A549 (cell line): ENCODE results near the gene COX5A. TPM values are rescaled to one million over a fixed set of nuclear protein-coding genes. Genes with fewer than 3 reads are reported as not detected.

ENCODE experiments used
- ATAC-seq, 2 experiments: fragments of 200-7000 bp in 1 of 2; fragments of >200 bp in 1 of 2; cut with Nextera tagmentation in 1 of 2; cut with Tn5 transposase in 1 of 2; 3 replicates each; pipeline versions ENCODE4 v1.8.0 to v1.9.1; 2018 to 2020; ENCODE audit warnings: mild to moderate bottlenecking in 1 of 2, moderate library complexity in 1 of 2
- CTCF ChIA-PET: fragments of 300-600 bp; sonication (Branson Sonifier 250); formaldehyde crosslinking; extraction: SDS; loops from one replicate; lab custom pipeline; 2021; ENCODE audit warnings: antibody characterized with exemption, inconsistent platforms; lab: Yijun Ruan, JAX
- POLR2A ChIA-PET: fragments of 350-600 bp; formaldehyde crosslinking; extraction: SDS; loops from one replicate; lab custom pipeline; 2021; ENCODE audit warnings: antibody characterized with exemption, inconsistent platforms; lab: Yijun Ruan, JAX
- DNase-seq, 2 experiments: peaks; one replicate each; pipeline versions ENCODE4 v3.0.0 to v3.0.0-alpha.2; 2011 to 2016; ENCODE audit warnings: low read depth in 1 of 2, low spot score in 1 of 2
- FAIRE-seq: peaks from 2 replicates; lab custom pipeline; 2011; peaks lifted over from hg19 to GRCh38; lab: Jason Lieb, UNC
- H3K27ac ChIP-seq, 2 experiments: fragments of >200 bp; sonication (Bioruptor Twin); formaldehyde crosslinking; 3 replicates each; pipeline ENCODE4 v1.5.1; 2016 to 2017
- H3K4me1 ChIP-seq: fragments of >200 bp; sonication (Bioruptor Twin); formaldehyde crosslinking; 3 replicates; pipeline ENCODE4 v1.6.1; 2016
- H3K4me2 ChIP-seq: fragments of >200 bp; sonication (Bioruptor Twin); formaldehyde crosslinking; 3 replicates; pipeline ENCODE4 v1.6.1; 2016
- H3K4me3 ChIP-seq: fragments of >200 bp; sonication (Bioruptor Twin); formaldehyde crosslinking; 3 replicates; pipeline ENCODE4 v1.5.1; 2016
- H3K9me3 ChIP-seq: fragments of >200 bp; sonication (Bioruptor Twin); formaldehyde crosslinking; 3 replicates; pipeline ENCODE4 v1.6.1; 2016
- BCL3 ChIP-seq: fragments of >200 bp; sonication (Bioruptor Twin); formaldehyde crosslinking; IDR thresholded peaks from 3 replicates; pipeline ENCODE4 v1.6.1; 2016
- BHLHE40 ChIP-seq: IDR thresholded peaks from 2 replicates; pipeline ENCODE4 v1.6.1; 2012; ENCODE audit warnings: low read depth, low read length, inconsistent platforms
- CEBPB ChIP-seq, 2 experiments: fragments of >200 bp in 1 of 2; sonication (Bioruptor Twin) in 1 of 2; formaldehyde crosslinking in 1 of 2; IDR thresholded peaks; 2 replicates each; pipeline ENCODE4 v1.6.1; 2012 to 2016
- CHD4 ChIP-seq: fragments of 200-600 bp; sonication (generic); IDR thresholded peaks from 2 replicates; pipeline ENCODE4 v1.6.1; 2016; ENCODE audit warnings: antibody characterized with exemption, mild to moderate bottlenecking, borderline replicate concordance
- E2F6 ChIP-seq: IDR thresholded peaks from 2 replicates; pipeline ENCODE4 v1.6.1; 2012; ENCODE audit warnings: low read depth, borderline replicate concordance
- EHMT2 ChIP-seq: fragments of 200-600 bp; sonication (generic); IDR thresholded peaks from 2 replicates; pipeline ENCODE4 v1.6.1; 2016; ENCODE audit warnings: antibody characterized with exemption, low read depth, mild to moderate bottlenecking, moderate library complexity
- ESRRA ChIP-seq: fragments of 150-350 bp; IDR thresholded peaks from 2 replicates; pipeline ENCODE4 v1.6.1; 2014; ENCODE audit warnings: mild to moderate bottlenecking, low read length, borderline replicate concordance
- FOSL2 ChIP-seq, 2 experiments: fragments of 450-650 bp in 1 of 2; fragments of >200 bp in 1 of 2; sonication (Bioruptor Twin) in 1 of 2; formaldehyde crosslinking; IDR thresholded peaks; 2 replicates each; pipeline versions ENCODE4 v1.5.0 to v1.6.1; 2016 to 2020; ENCODE audit warnings: mild to moderate bottlenecking in 1 of 2, moderate library complexity in 1 of 2
- FOXS1 ChIP-seq: fragments of 250-450 bp; sonication (Bioruptor Pico); IDR thresholded peaks from 2 replicates; pipeline ENCODE4 v1.5.0; 2020; ENCODE audit warnings: mild to moderate bottlenecking, moderate library complexity
- GATA3 ChIP-seq: IDR thresholded peaks from 2 replicates; pipeline ENCODE4 v1.6.1; 2012; ENCODE audit warnings: borderline replicate concordance
- HOXB13 ChIP-seq: fragments of 250-450 bp; sonication (Bioruptor Pico); IDR thresholded peaks from 2 replicates; pipeline ENCODE4 v1.5.0; 2020; ENCODE audit warnings: low read depth, mild to moderate bottlenecking, moderate library complexity
- HOXB5 ChIP-seq: fragments of 250-450 bp; sonication (Bioruptor Pico); IDR thresholded peaks from 2 replicates; pipeline ENCODE4 v1.5.0; 2020; ENCODE audit warnings: mild to moderate bottlenecking, moderate library complexity
- JUN ChIP-seq, 2 experiments: fragments of >200 bp; sonication (Bioruptor Twin); formaldehyde crosslinking; IDR thresholded peaks; 2 replicates in 1 of 2; 3 replicates in 1 of 2; pipeline ENCODE4 v1.6.1; 2016 to 2017
- KDM1A ChIP-seq: fragments of 200-600 bp; sonication (generic); IDR thresholded peaks from 2 replicates; pipeline ENCODE4 v1.6.1; 2016; ENCODE audit warnings: low read depth, mild to moderate bottlenecking
- KDM5A ChIP-seq: fragments of 200-600 bp; sonication (generic); IDR thresholded peaks from 2 replicates; pipeline ENCODE4 v1.6.1; 2016; ENCODE audit warnings: antibody characterized with exemption, mild to moderate bottlenecking
- MAZ ChIP-seq: fragments of 150-350 bp; IDR thresholded peaks from 2 replicates; pipeline ENCODE4 v1.6.1; 2014; ENCODE audit warnings: antibody characterized with exemption, low read depth, low read length, borderline replicate concordance
- MYC ChIP-seq: IDR thresholded peaks from 2 replicates; pipeline ENCODE4 v1.6.1; 2012; ENCODE audit warnings: mild to moderate bottlenecking, inconsistent platforms, low read length, improper control_type of control experiment, borderline replicate concordance
- PHF8 ChIP-seq: fragments of 200-600 bp; sonication (generic); IDR thresholded peaks from 2 replicates; pipeline ENCODE4 v1.6.1; 2016; ENCODE audit warnings: low read depth, mild to moderate bottlenecking, antibody characterized with exemption, moderate library complexity, borderline replicate concordance
- POLR2A ChIP-seq: IDR thresholded peaks from 2 replicates; pipeline ENCODE4 v1.6.1; 2012; ENCODE audit warnings: mild to moderate bottlenecking, low read length
- POLR2AphosphoS2 ChIP-seq: conservative IDR thresholded peaks from 2 replicates; pipeline ENCODE4 v1.6.1; 2012; ENCODE audit warnings: low read length, improper control_type of control experiment, inconsistent platforms
- RARB ChIP-seq: fragments of 250-450 bp; sonication (Bioruptor Pico); IDR thresholded peaks from 2 replicates; pipeline ENCODE4 v1.8.0; 2021; ENCODE audit warnings: mild to moderate bottlenecking, moderate library complexity
- RFX5 ChIP-seq: fragments of 450-650 bp; IDR thresholded peaks from 2 replicates; pipeline ENCODE4 v1.7.1; 2014; ENCODE audit warnings: antibody characterized with exemption, mild to moderate bottlenecking, moderate library complexity
- SREBF2 ChIP-seq: fragments of 450-650 bp; IDR thresholded peaks from 2 replicates; pipeline ENCODE4 v1.6.1; 2014; ENCODE audit warnings: mild to moderate bottlenecking, moderate library complexity
- TP53 ChIP-seq: fragments of 250-450 bp; sonication (Bioruptor Pico); IDR thresholded peaks from 2 replicates; pipeline ENCODE4 v1.5.0; 2021; ENCODE audit warnings: mild to moderate bottlenecking, moderate library complexity
- USF2 ChIP-seq: fragments of 450-650 bp; IDR thresholded peaks from 2 replicates; pipeline ENCODE4 v1.6.1; 2014; ENCODE audit warnings: antibody characterized with exemption
- ZC3H11A ChIP-seq: fragments of 450-650 bp; IDR thresholded peaks from 2 replicates; pipeline ENCODE4 v1.6.1; 2014; ENCODE audit warnings: antibody characterized with exemption, mild to moderate bottlenecking
- WGBS: methylation state at CpG from one replicate; pipeline ENCODE4 v1.1.6; 2017; ENCODE audit errors: missing lambda C conversion rate; 5-methylcytosine and 5-hydroxymethylcytosine counted together
- polyA minus RNA-seq: library from RNA; depleted of rRNA, polyadenylated mRNA; stranded (reverse); fragments of >200 nt; gene quantifications from 2 replicates; pipeline ENCODE4 v1.2.3, GENCODE V29; 2011; rRNA and poly(A)+ RNA removed
- polyA plus RNA-seq, 4 experiments: library from polyadenylated mRNA; depleted of rRNA in 3 of 4; stranded (reverse); fragments of >200 nt; fragmentation: RNase III in 1 of 4; extraction: RNeasy Plus Mini Kit Qiagen cat#74134 plus additional on column Dnase treatment in 1 of 4; gene quantifications; 2 replicates in 3 of 4; 3 replicates in 1 of 4; pipeline ENCODE4 v1.2.3, GENCODE V29; 2011 to 2017
- TF ChIP-seq, protein P1 (sequence below): fragments of 200-600 bp; sonication (generic); IDR thresholded peaks from 2 replicates; pipeline ENCODE4 v1.6.1; 2016; ENCODE audit warnings: antibody characterized with exemption, mild to moderate bottlenecking, moderate library complexity
- TF ChIP-seq, protein P2 (sequence below): IDR thresholded peaks from 2 replicates; pipeline ENCODE4 v1.6.1; 2012

Gene COX5A
- polyA plus RNA-seq (2011; rRNA removed) (328 and 391 TPM in 2 replicates), polyA plus RNA-seq (2017; fragmentation: RNase III; extraction: RNeasy Plus Mini Kit Qiagen cat#74134 plus additional on column Dnase treatment) (478 to 481 TPM (median 481 TPM) in 3 replicates), polyA minus RNA-seq (63.2 and 69.8 TPM in 2 replicates)
- 388 and 399 TPM in 2 replicates for polyA plus RNA-seq (2012; cell fraction: cytosol; rRNA removed)
- polyA plus RNA-seq (2012; cell fraction: nucleus; rRNA removed): 232 and 279 TPM in 2 replicates

DNA sequence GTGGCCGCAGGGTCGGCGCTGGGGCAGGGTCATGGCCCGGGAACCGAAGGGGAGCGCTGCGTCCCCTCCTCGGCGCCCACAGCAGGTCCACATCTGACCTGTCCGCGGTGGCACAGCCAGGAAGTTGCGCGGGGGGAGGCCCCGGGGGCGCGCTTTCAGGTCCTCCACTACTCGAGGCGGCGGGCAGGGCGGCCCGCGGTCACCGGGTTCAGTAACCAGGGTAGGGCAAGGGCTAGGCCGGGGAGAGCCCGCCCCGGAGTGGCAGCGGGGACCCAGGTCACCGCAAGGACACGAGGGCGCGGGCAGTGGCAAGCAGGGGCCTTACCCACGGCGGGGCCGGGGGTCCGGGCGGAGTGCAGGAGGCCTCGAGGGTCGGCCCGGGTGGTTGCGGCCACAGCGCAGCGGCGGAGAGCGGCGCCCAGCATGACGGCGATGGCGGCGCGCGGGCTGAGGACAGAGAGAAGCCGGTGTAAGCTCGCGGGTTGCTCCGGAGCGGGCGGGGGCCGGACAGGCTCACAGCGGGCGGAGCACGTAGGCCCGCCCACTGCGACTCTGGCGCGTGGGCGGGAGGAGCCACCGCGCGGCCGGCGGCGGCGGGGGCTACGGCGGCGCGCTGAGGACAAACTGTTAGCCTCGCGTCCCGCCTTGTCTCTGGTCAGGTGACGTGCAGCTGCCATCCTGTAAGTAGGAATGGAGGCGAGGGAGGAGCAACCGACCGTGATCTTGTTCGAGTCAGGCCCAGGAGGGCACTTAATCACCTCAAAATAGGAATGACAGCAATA, at the start of gene COX5A:
COX5A (minus strand) TSS at position 484 of the 782 bp plus-strand sequence; CDS start at position 425, 59 bp downstream.
- ATAC-seq (peak; percentile 95), DNase-seq (peak; percentile 93 to 99), FAIRE-seq (no peak)
- TF ChIP-seq HOXB5 (CRISPR knock-in tag) (peak; percentile 81; the same call in 1 of the 2 replicates), POLR2AphosphoS2 (no peak), JUN (IDR thresholded peaks at IDR 0.05) (peak; percentile 89 to 93; a peak in 4 of 5 replicates), EHMT2 (no peak), CEBPB (IDR thresholded peaks at IDR 0.05) (no peak), TP53 (CRISPR knock-in tag) (no peak), RARB (CRISPR knock-in tag) (0 out of 2 replicates have a peak, but pooled peaks have one; percentile 55), KDM1A (no peak), CHD4 (no peak), ZC3H11A (no peak), FOSL2 (IDR thresholded peaks at IDR 0.05) (no peak), FOSL2 (CRISPR knock-in tag; IDR thresholded peaks at IDR 0.05) (peak; percentile 16), MYC (peak; percentile 93), MAZ (peak; percentile 91; the same call in 1 of the 2 replicates), FOXS1 (no peak), POLR2A (peak; percentile 96), USF2 (peak; percentile 85), KDM5A (peak; percentile 60; the same call in 1 of the 2 replicates), RFX5 (0 out of 2 replicates have a peak, but pooled peaks have one; percentile 22), HOXB13 (CRISPR knock-in tag) (no peak), PHF8 (peak; percentile 95), GATA3 (peak; percentile 29; the same call in 1 of the 2 replicates), SREBF2 (no peak), BHLHE40 (peak; percentile 49), ESRRA (0 out of 2 replicates have a peak, but pooled peaks have one; percentile 36), E2F6 (peak; percentile 47; the same call in 1 of the 2 replicates), BCL3 (peak; percentile 98)
- TF ChIP-seq, protein P1, sequence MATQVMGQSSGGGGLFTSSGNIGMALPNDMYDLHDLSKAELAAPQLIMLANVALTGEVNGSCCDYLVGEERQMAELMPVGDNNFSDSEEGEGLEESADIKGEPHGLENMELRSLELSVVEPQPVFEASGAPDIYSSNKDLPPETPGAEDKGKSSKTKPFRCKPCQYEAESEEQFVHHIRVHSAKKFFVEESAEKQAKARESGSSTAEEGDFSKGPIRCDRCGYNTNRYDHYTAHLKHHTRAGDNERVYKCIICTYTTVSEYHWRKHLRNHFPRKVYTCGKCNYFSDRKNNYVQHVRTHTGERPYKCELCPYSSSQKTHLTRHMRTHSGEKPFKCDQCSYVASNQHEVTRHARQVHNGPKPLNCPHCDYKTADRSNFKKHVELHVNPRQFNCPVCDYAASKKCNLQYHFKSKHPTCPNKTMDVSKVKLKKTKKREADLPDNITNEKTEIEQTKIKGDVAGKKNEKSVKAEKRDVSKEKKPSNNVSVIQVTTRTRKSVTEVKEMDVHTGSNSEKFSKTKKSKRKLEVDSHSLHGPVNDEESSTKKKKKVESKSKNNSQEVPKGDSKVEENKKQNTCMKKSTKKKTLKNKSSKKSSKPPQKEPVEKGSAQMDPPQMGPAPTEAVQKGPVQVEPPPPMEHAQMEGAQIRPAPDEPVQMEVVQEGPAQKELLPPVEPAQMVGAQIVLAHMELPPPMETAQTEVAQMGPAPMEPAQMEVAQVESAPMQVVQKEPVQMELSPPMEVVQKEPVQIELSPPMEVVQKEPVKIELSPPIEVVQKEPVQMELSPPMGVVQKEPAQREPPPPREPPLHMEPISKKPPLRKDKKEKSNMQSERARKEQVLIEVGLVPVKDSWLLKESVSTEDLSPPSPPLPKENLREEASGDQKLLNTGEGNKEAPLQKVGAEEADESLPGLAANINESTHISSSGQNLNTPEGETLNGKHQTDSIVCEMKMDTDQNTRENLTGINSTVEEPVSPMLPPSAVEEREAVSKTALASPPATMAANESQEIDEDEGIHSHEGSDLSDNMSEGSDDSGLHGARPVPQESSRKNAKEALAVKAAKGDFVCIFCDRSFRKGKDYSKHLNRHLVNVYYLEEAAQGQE: 0 out of 2 replicates have a peak, but pooled peaks have one; percentile 18
- TF ChIP-seq, protein P2, sequence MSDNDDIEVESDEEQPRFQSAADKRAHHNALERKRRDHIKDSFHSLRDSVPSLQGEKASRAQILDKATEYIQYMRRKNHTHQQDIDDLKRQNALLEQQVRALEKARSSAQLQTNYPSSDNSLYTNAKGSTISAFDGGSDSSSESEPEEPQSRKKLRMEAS: peak; percentile 86
- POLR2A ChIA-PET: interaction anchor here (0.8 to 1.8 kb wide), 15 partner anchors 10 to 430 kb away, joined by 3 to 24 read pairs (median 4); partner anchors contain the start of genes FAM219B, MPI, PPCDC and RPP25
- 2% methylated on average over 28 of the region's 85 CpGs for WGBS
- Histone ChIP-seq H3K4me3 (peak within 1 kb of the TSS; percentile 65), H3K9me3 (no peaks in the 10 kb centered on the region), H3K4me2 (peak within 1 kb of the TSS; percentile 77), H3K27ac (peak within 1 kb of the TSS; percentile 88 to 95), H3K4me1 (peaks cover 9% of the 10 kb centered on the region; the same call in 1 of the 3 replicates)
- CTCF ChIA-PET: interaction anchor here (1.0 to 2.0 kb wide), 4 partner anchors 9 to 167 kb away, joined by 3 to 21 read pairs (median 4); no protein-coding TSS in a partner anchor
